Heart left ventricle (tissue), 13 donors: ENCODE results near the gene FURIN.

Experiments used
- CTCF ChIP-seq, 12 donors: fragments of 200-600 bp; sonication (generic) in 4 of 12; IDR thresholded peaks; one replicate each; pipeline versions ENCODE4 v1.5.0 to v1.8.0; 2018 to 2022; ENCODE audit warnings: antibody characterized with exemption in 12 of 12, mild to moderate bottlenecking in 5 of 12
- POLR2A ChIP-seq, 2 donors: fragments of 450-650 bp; IDR thresholded peaks; one replicate each; pipeline ENCODE4 v1.6.1; 2017; ENCODE audit warnings: antibody characterized with exemption in 2 of 2, mild to moderate bottlenecking in 2 of 2, moderate library complexity in 2 of 2
- donor health status: ischemic (EF 13 %, LVEDD 7.1; RV severe dilation, severe dysfunction).
- donor health status: DM: no; HTN: yes; CAD: no.
- donor health status: DM: no; HTN: no; CAD: no.
- donor health status: ischemic (EF 25% LVEDD 6.9; RV normal size, moderate dysfunction).
- donor health status: ischemic (EF 25% LVEDD 5.7; RV mildly dilated, moderate dysfunction).
- donor health status: ischemic (EF 35%, LVEDD 5.7; RV mildly dilated, moderate dysfunction).
- donor health status: nonischemic (EF 11% LVEDD 7.7; RV severe dilation, severe dysfunction).
- donor health status: DM: yes; HTN: yes; CAD: no.
- donor health status: PGD.
- donor health status: ischemic (EF 29% LVEDD 5.4; RV normal size, mild dysfunction).
- donor health status: nonischemic (EF 23%, LVEDD 6.1; RV moderate dilation, normal function).

- TF ChIP-seq CTCF (IDR thresholded peaks at IDR 0.05) = no peak
- no peak for TF ChIP-seq POLR2A (IDR thresholded peaks at IDR 0.05)
These were observed 46.0 kb upstream of the FURIN start for GRCh38 chr15:90822204-90822955.
